Measurements from ENCODE around the gene TGM5. TPM values are rescaled to one million over a fixed set of nuclear protein-coding genes. Genes with fewer than 3 reads are reported as not detected.

Gene TGM5
- total and polyA plus RNA-seq, 2 experiments from 2014 or later = not detected

- no peaks in the 10 kb centered on the region for H3K9me2 ChIP-seq (ENCODE audit: insufficient read depth)
- H3K4me2 ChIP-seq (ENCODE audit: unreplicated experiment) = no peak overlapping the region
- no peak overlapping the region for H3K9ac ChIP-seq
- peaks cover 55% of the 10 kb centered on the region for H3K27me3 ChIP-seq (replicated peaks; ENCODE audit: insufficient read depth)
- H3K4me3 ChIP-seq = no peak overlapping the region
- no peak overlapping the region for H2AFZ ChIP-seq
- H3K27ac ChIP-seq = no peak overlapping the region
- no peak for TF ChIP-seq EZH2 (IDR thresholded peaks at IDR 0.05; ENCODE audit: insufficient read depth, poor library complexity, severe bottlenecking)
- in situ Hi-C loops (cut with MboI) = no loop called here
- peaks cover 9% of the 10 kb centered on the region for H3K4me1 ChIP-seq (ENCODE audit: insufficient read depth)
- no peaks in the 10 kb centered on the region for H4K20me1 ChIP-seq (ENCODE audit: insufficient read depth)
- no peaks in the 10 kb centered on the region for H3K79me2 ChIP-seq (ENCODE audit: insufficient read depth)
- 67 to 74% methylated on average over 7 of the region's 7 CpGs for WGBS, 2 experiments (ENCODE audit: low coverage in 1 of 2, low lambda C conversion rate in 2 of 2, missing lambda C conversion rate in 2 of 2)
- DNase-seq = no peak
- H3K36me3 ChIP-seq (ENCODE audit: low read depth) = no peaks in the 10 kb centered on the region
- H3F3A ChIP-seq (ENCODE audit: insufficient read depth) = peaks cover 3% of the 10 kb centered on the region; the same call in 1 of the 2 replicates
- no peaks in the 10 kb centered on the region for H3K9me3 ChIP-seq (ENCODE audit: low read depth)
These were observed 26.8 kb downstream of the TGM5 start for GRCh38 chr15:43239732-43240491.

DNA sequence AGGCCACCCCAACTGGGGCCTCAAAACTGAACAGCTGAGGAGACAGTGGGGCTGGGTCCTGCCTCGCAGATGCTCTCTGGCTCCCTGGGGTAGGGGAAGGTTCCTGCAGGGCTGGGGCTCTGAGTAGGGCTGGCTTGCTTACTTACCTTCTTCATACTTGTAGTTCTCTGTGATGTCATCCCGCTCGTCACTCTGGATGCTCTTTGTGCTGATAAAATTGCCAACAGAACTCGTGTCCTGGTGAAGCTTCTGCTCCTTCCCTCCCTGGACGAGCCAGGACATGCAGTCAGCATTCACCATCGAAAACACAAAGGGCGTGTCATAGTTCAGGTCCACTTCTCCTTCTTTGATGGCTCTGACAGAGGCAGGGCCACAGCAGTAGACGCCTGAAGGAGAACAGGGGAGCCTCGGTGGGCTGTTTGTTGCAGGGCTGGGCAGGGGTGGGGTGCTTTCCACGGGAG is 28.0 kb downstream of the TGM5 start:
- Histone ChIP-seq H3F3A (ENCODE audit: insufficient read depth) (peaks cover 3% of the 10 kb centered on the region; the same call in 1 of the 2 replicates), H3K4me1 (ENCODE audit: insufficient read depth) (peaks cover 9% of the 10 kb centered on the region), H3K79me2 (ENCODE audit: insufficient read depth) (no peaks in the 10 kb centered on the region), H2AFZ (no peak overlapping the region), H4K20me1 (ENCODE audit: insufficient read depth) (no peaks in the 10 kb centered on the region), H3K27me3 (replicated peaks; ENCODE audit: insufficient read depth) (peaks cover 52% of the 10 kb centered on the region), H3K36me3 (ENCODE audit: low read depth) (no peaks in the 10 kb centered on the region), H3K9ac (no peak overlapping the region), H3K9me2 (ENCODE audit: insufficient read depth) (no peaks in the 10 kb centered on the region), H3K4me3 (no peak overlapping the region), H3K27ac (no peak overlapping the region), H3K4me2 (ENCODE audit: unreplicated experiment) (no peak overlapping the region), H3K9me3 (ENCODE audit: low read depth) (no peaks in the 10 kb centered on the region)
- no peak for TF ChIP-seq EZH2phosphoT487 (IDR thresholded peaks at IDR 0.05; ENCODE audit: insufficient read depth, low read depth)
- no peak for TF ChIP-seq EZH2 (IDR thresholded peaks at IDR 0.05; ENCODE audit: insufficient read depth, poor library complexity, severe bottlenecking)
- no peak for DNase-seq
- WGBS, 2 experiments (ENCODE audit: low coverage in 1 of 2, low lambda C conversion rate in 2 of 2, missing lambda C conversion rate in 2 of 2) = 40 to 50% methylated on average over 10 of the region's 10 CpGs
- in situ Hi-C loops (cut with MboI) = no loop called here

- H3K27me3 ChIP-seq (replicated peaks; ENCODE audit: insufficient read depth) = peaks cover 45% of the 10 kb centered on the region
- no peak overlapping the region for H3K27ac ChIP-seq
- H3K36me3 ChIP-seq (ENCODE audit: low read depth) = no peaks in the 10 kb centered on the region
- H3K9ac ChIP-seq = no peak overlapping the region
- peaks cover 9% of the 10 kb centered on the region for H3K4me1 ChIP-seq (ENCODE audit: insufficient read depth)
- H4K20me1 ChIP-seq (ENCODE audit: insufficient read depth) = no peaks in the 10 kb centered on the region
- in situ Hi-C loops (cut with MboI) = no loop called here
- no peak for DNase-seq
- no peak overlapping the region for H2AFZ ChIP-seq
- TF ChIP-seq EZH2 (IDR thresholded peaks at IDR 0.05; ENCODE audit: insufficient read depth, poor library complexity, severe bottlenecking) = no peak
- TF ChIP-seq EZH2phosphoT487 (IDR thresholded peaks at IDR 0.05; ENCODE audit: insufficient read depth, low read depth) = no peak
- no peak overlapping the region for H3K4me3 ChIP-seq
- H3K79me2 ChIP-seq (ENCODE audit: insufficient read depth) = no peaks in the 10 kb centered on the region
- WGBS, 2 experiments (ENCODE audit: low coverage in 1 of 2, low lambda C conversion rate in 2 of 2, missing lambda C conversion rate in 2 of 2) = 53 to 55% methylated on average over 8 to 9 of the region's 9 CpGs
- H3F3A ChIP-seq (ENCODE audit: insufficient read depth) = peaks cover 3% of the 10 kb centered on the region; the same call in 1 of the 2 replicates
- H3K9me3 ChIP-seq (ENCODE audit: low read depth) = no peaks in the 10 kb centered on the region
- no peaks in the 10 kb centered on the region for H3K9me2 ChIP-seq (ENCODE audit: insufficient read depth)
- no peak overlapping the region for H3K4me2 ChIP-seq (ENCODE audit: unreplicated experiment)
These were observed 28.8 kb downstream of the TGM5 start for GRCh38 chr15:43237842-43238470.

- H3K9me3 ChIP-seq (ENCODE audit: low read depth) = no peaks in the 10 kb centered on the region
- peaks cover 4% of the 10 kb centered on the region; the same call in 1 of the 2 replicates for H3K4me1 ChIP-seq (ENCODE audit: insufficient read depth)
- peaks cover 36% of the 10 kb centered on the region for H3K27me3 ChIP-seq (replicated peaks; ENCODE audit: insufficient read depth)
- H3K9ac ChIP-seq = no peak overlapping the region
- no peaks in the 10 kb centered on the region for H3F3A ChIP-seq (ENCODE audit: insufficient read depth)
- no peak overlapping the region for H3K4me2 ChIP-seq (ENCODE audit: unreplicated experiment)
- in situ Hi-C loops (cut with MboI) = no loop called here
- H3K4me3 ChIP-seq = no peak overlapping the region
- no peaks in the 10 kb centered on the region for H4K20me1 ChIP-seq (ENCODE audit: insufficient read depth)
- no peak overlapping the region for H3K27ac ChIP-seq
- no peaks in the 10 kb centered on the region for H3K36me3 ChIP-seq (ENCODE audit: low read depth)
- H2AFZ ChIP-seq = no peak overlapping the region
- no peaks in the 10 kb centered on the region for H3K79me2 ChIP-seq (ENCODE audit: insufficient read depth)
- WGBS, 2 experiments (ENCODE audit: low coverage in 1 of 2, low lambda C conversion rate in 2 of 2, missing lambda C conversion rate in 2 of 2) = 68 to 71% methylated on average over 6 of the region's 6 CpGs
- DNase-seq = no peak
- H3K9me2 ChIP-seq (ENCODE audit: insufficient read depth) = no peaks in the 10 kb centered on the region
- TF ChIP-seq EZH2 (IDR thresholded peaks at IDR 0.05; ENCODE audit: insufficient read depth, poor library complexity, severe bottlenecking) (no peak), EZH2phosphoT487 (IDR thresholded peaks at IDR 0.05; ENCODE audit: insufficient read depth, low read depth) (no peak)
These were observed 31.2 kb downstream of the TGM5 start for GRCh38 chr15:43235536-43235935.
